ENCODE results near the gene ANKS1B.
"Not testable (repeated sequence)": the region's sequence is repeated elsewhere in the genome, so short reads cannot be mapped to it uniquely, and the experiment has no call there.

The ANKS1B gene

DNA sequence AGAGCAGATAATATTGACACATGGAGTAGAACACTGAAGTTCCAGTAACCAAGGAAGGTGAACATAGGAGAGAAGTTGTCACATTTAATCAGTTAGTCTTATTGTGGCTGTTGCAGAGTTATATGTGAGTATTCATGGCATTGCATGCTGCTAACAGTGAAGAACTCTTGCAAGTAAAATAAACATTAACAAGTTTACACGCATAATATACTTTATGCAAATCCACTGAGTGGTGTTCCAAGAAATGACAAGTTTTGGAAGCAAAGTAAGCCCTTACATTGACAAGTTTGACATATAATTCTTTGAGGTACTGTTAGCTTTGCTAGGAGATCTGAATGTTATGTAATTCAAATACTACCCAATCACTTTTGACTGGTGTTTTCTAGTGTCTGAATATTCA lies 125.6 kb downstream of the ANKS1B start:
- no peak for DNase-seq

DNA sequence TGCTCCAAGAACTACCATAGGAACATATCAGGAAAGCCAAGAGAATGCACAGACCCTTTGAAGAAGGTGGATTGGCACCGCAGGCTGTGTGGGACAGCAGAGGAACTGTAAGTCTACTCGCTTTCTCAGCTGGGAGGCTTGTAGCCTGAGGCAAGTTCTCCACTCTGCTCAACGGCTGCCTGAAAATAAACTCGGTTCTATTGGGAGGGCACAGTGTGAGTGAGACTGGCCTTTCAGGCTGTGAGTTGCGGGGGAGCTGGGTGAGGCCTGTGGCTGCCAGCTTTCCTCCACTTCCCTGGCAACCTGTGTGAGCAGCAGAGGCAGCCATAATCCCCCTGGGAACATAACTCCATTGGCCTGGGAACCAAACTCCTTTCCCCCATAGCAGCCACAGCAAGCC lies 132.1 kb downstream of the ANKS1B start:
- DNase-seq: no peak

DNA sequence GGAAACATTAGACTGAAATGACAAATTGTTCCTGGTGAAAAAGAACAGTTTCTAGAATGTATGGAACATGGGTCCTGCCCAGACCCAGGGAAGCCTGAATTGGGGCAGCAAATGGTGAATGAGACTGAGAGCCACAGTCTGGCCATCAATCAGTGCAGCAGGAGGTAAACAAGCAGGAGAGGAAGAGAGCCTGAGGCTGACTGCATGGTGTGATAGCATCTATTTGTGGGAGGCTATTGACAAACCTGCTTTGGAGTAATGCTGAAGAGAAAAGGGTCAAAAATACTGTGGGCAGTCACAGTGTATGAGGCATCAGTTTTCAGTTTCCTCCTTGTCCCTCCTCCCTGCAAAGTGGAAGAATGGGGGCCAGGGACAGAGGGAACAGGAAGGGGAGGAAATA lies 136.8 kb downstream of the ANKS1B start:
- DNase-seq: no peak

DNA sequence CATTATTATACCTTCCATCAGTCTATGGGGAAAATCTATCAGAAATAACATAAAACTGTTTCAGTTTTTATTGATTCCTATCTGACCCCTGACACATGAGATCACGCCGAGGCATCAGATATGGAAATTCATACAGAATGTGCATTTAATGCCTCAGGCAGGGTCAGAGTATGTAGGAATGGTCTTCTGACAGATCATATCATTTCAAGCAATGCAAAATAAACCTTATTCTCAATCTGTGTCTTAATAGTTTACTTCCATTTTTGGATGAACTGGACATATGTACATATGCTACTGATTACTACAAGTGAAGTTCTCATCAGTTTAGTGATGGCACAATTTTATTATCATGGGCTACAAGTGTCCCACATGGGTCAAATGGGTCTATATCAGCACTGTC lies 150.0 kb downstream of the ANKS1B start:
- no peak for DNase-seq

DNA sequence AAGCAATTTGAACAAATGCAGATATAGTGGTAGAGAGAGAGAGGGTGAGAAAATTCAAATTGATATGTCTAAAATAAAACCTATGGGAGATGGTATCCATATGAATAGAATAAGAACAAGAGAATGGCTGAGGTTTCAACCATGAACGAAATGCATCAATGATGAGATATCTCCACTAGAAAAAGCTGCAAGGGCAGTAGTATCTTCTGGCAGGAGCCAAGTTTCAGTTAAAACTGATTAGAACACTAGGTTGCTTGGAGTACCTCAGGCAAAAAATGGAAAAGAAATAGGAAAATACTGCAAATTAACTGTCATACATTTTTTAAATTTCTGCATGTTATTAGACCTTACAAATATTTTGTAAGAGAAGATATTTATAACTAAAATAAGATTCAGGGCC lies 151.3 kb downstream of the ANKS1B start:
- DNase-seq: no peak

DNA sequence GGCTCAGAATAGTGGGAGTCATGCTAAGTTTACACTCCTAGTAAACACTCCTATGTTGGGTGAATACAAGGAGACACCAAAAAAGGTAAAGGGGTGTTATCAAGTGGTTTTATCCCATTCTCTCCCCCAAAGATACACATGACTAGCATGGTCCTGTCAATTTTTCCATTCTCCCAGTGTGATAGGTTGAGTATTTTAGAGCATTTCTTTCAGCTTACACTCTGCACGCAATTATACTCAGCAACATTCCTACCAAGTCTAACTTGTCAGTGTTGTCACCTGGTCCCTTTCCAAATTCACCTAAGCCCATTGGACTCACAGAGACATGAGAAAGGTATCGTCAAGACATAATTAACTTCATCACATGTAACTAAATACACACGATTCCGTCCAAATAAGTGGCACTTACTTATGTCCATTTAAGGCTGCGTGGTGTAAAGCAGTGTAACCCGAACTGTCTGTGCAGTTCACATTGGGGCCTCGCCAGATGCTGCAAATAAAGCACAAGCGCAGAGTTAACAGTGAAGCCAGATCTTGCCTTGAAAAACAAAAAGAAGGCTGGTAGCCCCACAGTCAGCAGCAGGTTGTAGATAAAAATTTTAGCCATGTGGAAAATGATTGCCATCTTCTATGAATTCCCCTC lies 159.7 kb downstream of the ANKS1B start:
- DNase-seq: no peak

DNA sequence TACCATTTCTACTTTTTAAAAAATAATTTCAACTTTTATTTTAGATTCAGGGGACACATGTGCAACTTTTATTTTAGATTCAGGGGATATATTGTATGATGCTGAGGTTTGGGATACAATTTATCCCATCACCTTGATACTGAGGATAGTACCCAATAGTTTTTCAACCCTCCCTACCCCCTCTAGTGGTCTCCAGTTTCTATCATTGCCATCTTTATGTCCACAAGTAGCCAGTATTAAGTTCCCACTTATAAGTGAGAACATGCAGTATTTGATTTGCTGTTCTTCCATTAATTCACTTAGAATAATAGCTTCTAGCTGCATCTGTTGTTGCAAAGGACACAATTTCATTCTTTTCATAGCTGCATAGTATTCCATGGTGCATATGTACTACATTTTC lies 162.5 kb downstream of the ANKS1B start:
- no peak for DNase-seq

DNA sequence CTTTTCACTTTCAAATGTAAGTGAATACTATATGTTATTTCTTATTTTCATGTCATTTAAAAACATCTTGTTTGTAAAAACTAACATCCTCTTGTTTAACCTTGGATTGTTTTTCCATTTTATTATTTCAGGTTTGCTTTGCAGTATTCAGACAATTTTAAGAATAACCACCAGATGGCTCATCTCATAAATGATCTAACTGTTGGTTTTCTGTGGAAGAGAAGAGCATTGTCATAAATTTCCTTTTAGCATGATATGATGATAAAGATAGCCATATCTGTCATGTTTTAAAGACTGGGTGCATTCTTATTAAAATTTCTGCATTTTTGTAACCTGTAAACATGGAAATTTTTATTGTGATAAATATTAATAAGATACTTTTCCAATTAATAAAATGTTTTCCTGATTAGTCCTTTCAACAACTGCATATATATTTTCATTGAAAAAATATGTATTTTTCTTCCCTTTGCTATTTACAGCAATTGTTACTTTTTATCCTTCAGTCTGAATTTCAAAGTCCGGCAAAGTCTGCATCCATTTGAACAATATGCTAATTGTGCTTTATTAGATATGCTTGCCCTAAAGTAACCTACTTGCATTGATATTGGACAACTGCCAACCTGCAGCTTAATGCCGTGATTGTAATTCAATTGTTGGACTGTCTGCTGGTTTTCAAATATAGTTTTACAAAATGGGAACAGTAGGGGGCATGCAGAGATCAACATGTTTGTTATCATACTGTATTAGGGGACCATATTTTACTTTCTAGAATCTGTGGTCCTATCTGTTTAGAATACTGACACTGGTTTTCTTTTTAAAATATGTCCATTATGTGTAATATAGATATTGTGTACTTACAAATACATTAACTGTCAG lies 173.8 kb downstream of the ANKS1B start:
- peak; percentile 46 for DNase-seq

DNA sequence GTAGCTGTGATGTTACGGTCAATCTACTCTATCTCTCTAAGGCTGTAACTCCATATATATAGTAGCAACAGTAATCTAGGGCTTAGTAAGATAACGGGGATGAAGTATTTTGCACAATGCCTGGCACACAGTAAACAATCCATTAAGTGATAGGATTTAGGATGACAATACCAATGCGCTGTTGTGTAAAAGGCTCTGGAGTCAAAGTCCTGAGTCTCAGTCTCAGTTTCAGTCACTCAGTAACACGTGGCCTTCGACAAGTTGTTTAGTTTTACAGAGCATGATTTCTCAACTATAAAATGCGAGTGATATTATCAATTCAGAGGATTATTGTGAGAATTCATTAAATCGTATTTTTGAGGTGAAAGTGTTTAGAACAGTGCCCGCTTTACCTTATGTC lies 174.8 kb downstream of the ANKS1B start:
- DNase-seq: no peak

DNA sequence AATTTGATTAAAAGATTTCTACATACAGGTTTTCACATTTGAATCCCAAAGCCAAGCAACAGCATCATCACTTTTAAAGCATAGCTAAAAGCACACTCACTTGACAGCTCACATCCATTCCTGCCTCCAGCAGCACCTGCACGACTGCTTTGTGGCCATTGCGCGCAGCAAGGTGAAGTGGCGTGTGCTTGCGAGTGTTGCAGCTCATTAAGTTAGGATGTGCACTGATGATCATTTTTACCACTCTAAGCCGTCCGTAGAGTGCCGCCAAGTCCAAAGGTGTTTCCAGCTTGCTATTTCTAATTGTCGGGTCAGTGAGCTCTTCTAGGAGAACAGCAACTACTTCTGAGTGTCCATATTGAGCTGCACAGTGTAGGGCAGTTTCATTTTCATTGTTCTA lies 178.4 kb downstream of the ANKS1B start:
- no peak for DNase-seq

DNA sequence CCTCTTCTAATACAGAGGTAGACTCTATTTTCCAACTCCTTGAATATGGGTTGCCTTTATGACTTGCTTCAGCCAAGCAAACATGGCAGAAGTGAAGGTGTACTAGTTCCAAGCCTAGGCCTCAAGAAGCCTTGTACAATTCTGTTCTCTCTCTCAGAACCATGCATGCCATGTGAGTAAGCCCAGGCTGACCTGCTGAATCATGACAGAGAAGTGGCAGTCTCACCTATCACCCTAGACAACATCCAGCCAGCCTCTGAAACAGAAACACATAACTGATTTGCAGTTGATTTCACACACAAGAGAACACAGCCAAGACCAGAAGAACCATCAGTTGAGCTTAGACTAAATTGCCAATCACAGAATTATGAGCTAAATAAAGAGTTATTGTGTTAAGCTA lies 180.0 kb downstream of the ANKS1B start:
- DNase-seq: no peak

DNA sequence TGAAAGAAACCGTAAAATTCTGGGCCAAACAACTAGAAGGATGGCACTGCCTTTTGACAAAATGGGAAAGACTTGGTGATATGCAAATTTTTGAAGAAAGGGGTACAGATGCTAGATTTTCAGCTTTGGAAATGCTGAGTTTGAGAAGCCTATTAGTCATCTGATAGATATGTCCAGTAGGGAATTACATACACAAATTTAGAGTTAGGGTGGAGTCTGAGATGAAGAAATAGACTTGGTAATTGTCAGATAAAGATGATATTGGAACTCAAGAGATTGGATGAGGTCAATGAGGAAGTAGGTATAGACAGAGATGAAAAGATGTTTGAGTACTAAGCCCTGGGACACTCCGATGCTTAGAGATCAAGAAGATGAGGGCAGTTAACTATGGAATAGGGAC lies 184.1 kb downstream of the ANKS1B start:
- DNase-seq: no peak

DNA sequence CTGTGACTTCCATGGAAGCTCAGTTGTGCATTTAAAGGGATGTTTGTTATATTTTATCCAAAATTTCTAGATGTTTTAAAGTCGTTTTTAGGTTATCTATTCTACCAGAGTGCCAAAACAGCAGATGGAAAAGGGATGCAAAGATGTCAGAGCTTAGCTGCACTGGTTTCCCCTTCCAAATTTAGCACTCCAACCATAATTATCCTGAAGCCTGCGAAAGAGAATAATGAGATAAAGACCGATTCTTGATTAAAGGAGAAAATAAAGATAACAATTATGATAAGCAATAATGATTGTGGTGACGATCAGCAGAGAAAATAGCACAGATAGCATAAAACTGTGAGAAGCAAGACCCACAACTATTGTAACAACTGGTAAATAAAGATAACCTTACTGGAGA lies 186.8 kb downstream of the ANKS1B start:
- DNase-seq: not testable (repeated sequence)

DNA sequence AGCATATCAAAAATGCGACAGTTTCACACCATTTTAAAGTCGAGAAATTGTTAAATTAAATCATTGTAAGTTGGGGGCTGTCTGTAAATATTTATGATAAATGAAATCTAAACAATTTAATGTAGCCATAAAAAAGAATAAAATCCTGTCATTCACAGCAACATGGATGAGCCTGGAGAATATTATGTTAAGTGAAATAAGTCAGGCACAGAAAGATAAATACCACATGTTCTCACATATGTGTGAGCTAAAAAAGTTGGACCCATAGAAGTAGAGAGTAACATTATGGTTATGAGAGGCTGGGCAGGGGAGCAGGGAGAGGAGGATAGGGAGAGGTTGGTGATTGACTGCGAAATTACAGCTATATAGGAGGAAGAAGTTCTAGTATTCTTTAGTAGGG lies 201.3 kb downstream of the ANKS1B start:
- no peak for DNase-seq

DNA sequence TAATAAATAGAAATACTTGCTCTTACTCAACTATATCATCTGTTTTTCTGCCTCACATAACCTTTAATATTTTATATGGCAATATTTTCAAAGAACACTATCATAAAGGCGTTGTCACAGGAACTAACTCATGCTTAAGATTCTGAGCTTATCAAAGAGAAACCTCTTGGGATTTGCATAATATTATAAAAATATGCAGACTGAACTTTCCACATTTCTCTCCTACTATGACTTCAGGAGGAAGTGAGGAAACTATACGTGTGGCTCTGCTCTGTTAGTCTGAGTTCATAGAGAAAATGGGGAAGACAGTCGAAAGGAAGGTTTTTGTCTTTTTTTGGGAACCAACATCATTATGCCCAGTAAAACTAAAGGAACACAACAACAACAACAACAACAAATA lies 212.5 kb downstream of the ANKS1B start:
- no peak for DNase-seq

DNA sequence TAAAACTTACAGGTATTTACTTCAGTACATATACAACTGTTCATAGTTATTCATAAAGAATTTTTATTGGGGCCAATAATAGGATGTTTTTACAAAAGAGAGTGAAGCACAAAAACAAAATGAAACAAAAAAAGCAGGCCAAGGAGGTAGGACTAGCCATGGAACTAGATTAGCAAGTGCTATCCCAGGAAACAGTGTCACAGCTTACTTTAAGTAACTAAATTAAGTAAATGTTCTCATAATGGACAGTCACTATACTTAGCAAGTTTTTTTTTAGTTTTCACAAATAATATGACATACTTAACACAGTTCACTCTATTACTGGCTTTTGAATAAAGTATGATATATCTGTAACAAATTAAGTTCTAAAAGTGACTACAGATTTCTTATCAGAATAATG lies 213.1 kb downstream of the ANKS1B start:
- DNase-seq: no peak

DNA sequence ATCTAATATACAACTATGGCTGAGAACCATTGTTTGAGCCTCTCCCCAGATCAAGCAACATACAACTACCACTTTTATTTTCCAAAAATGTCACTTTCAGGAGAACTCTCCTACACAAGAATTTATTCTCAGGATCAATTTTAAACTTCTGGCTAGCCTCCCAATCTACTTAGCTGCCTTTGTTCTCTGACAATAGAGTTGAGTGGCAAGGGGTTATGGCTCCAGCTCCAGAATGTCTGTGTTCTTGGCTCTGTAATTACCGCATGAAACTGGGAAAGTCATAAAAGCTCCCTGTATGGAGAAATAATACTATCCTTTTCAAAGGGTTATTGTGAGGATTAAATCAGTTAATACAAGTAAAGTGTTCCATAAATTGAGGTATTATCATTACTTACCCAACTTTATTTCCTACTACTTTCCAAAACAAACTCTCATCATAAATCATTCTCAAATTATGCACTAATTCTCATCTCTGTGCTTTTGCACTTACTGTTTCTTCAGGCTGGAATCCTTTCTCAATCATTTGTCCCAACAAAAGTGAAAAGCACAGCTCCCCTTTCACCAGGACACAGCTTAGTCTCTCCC lies 215.2 kb downstream of the ANKS1B start:
- no peak for DNase-seq

DNA sequence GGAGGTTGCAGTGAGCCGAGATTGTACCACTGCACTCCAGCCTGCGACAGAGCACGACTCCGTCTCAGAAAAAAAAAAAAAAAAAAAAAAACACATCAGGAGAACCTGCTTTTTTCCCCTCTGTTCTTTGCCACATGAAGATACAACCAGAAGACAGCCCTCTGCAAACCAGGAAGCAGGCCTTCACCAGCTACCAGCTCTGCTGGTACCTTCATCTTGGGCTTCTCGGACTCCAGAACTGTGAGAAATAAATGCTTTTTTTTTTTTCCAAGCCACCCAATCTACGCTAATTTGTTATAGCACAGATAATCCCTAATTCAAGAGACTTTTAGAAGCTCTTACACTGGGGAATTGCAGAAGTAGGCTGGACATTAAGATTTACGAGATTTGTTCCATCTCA lies 216.0 kb downstream of the ANKS1B start:
- DNase-seq: no peak

DNA sequence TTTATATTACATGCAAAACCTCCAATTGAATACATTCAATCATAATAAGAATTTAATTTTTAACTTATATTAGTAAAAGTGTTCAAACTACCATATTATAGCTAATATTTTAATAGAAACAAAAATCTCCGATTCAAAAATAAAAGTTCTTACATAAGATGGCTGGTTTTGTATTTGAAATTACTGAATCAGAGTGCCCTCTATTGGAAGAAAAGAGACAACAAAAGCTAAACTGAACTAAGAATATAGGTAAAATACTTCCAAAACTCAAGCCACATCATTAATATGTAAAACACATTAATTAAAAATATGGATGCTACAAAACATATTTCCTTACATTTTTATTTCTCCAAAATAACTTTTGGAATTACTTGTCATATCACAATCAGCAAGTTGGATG lies 216.9 kb downstream of the ANKS1B start:
- peak; percentile 27 for DNase-seq

DNA sequence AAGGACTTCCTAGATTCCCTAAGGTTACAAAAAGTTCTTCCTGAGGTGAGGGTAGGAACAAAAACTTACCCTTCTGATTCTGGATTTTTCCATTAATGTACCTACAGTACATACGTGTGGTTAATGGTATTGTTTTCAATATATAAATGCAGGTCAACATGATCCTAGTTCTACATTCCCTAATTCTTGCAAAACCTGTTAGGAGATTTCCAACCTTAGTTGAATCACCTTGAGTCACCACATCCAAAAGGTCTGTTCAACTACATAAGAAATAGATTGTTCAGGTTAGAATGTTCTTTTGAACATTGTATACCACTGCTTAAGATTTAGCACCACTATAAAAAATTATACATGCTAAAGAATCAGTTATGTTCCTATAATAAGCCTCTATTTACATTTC lies 218.3 kb downstream of the ANKS1B start:
- no peak for DNase-seq

DNA sequence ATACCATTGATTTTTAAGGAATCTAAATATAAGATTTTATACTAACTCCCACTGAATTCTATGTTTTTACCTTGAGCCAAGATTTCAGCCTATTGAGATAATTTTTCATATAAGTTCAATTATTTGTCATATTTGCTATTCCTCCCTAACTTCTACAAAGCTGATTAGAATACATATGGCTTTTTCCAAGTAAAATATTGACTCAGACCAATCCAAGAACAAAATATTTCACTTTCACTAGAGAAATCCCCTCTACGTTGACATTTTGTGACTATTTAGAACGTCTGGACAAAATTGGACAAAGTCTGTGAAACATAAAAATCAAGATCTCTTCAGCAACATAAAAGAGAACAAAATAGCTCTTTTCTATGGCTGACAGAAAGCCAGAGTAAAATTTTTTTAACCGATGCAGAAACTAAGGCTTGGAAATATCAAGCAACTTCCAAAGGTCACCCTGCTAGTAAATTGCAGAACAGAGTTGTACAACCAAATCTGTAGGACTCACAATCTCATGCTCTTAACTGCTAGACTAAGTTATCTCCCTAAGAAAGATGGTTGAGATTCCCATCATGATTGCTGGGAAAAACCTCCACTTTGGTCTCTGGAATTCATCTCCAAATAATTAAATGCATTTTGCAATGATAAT lies 219.1 kb downstream of the ANKS1B start:
- DNase-seq: no peak

DNA sequence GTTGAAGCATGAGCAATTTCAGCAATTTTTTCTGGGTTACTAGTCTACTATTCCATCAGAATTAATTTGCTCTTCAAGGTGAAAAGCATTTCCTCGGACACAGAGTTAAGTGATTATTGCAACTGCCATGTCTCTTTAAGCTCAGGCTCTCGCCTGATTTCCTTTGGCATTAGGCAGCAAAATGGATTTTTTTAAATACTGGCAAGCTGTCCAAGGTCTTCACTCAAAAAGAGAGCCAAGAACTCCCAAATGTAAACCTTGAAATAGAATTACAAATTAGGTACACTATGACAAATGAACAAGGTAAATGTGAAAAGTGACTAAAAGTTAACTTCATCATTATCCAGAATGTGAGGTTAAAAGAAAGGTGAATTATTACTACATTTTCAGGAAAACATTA lies 225.3 kb downstream of the ANKS1B start:
- no peak for DNase-seq

DNA sequence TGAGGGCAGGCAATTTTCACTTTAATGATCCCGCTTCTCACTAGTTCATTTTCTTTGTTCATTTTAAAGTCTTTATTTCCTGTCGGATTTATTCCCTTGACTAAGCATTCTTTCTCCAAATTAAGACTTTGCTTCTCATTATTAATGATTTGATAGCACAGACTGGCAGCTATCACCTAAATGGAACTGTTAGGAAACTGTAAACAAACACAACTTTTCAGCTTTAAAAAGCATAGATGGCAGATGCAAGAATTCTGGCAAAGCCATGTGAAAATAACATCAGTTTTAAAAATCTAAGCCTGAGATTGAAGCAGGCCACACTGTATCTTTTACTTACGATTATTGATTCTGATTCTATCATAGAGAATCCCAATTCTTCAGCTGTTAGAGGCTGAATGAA lies 225.7 kb downstream of the ANKS1B start:
- no peak for DNase-seq

DNA sequence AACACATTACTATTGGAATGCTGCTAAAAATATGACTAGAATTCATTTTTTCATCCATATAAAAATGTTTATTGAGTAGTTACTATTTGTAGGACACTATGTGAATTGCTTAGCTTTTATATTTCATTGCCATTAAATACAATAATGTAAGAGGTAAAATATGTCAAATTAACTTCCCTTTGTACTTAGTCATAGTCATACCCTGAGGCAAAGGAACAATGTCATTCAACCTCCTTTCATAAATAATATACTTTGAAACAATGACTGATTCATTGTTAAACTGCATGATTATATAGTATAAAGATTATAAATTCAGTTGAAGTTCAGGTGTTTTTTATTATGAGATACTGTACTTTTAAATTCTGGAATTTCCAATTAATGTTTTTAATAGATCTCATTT lies 232.0 kb downstream of the ANKS1B start:
- DNase-seq: no peak

All from hematopoietic multipotent progenitor cell treated with erythropoietin and hydrocortisone succinate and interleukin-3 and kit ligand, for 6 days (in vitro differentiated cells).